Posterior cingulate gyrus (tissue), 11 donors: ENCODE data around the gene NUDT3.
"Not testable (repeated sequence)": the region's sequence is repeated elsewhere in the genome, so short reads cannot be mapped to it uniquely, and the experiment has no call there.

ENCODE experiments used
- DNase-seq, 10 donors: peaks; one replicate each; pipeline versions ENCODE4 v3.0.0 to v3.0.0-alpha.2; 2020 to 2021; ENCODE audit warnings: mixed read lengths in 3 of 10
- intact Hi-C: fragments of 100-400 bp; cut with DNase I; formaldehyde crosslinking; loops from one replicate; pipeline ENCODE4 v1.15.1; 2023

Gene NUDT3

GRCh38 chr6:34396518-34396917 is 4.0 kb upstream of the NUDT3 start:
- DNase-seq, result no peak
- intact Hi-C loops, result loop anchor here (10.0 kb wide), 1 partner anchor 112 kb away; no protein-coding TSS in a partner anchor

DNA sequence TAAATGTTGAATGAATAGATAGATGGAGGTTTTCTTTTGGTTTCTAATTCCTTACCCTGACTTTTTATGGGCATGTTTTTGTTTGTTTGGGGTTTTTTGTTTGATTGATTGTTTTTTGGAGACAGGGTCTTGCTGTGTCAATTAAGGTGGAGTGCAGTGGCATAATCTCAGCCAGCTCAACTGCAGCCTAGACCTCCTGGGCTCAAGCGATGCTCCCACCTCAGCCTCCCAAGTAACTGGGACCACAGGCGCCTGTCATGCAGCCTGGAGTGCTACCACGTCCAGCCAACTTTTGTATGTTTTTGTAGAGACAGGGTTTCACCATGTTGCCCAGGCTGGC is 1.5 kb upstream of the NUDT3 start:
- intact Hi-C loops, result loop anchor here (5.0 to 10.0 kb wide), 2 partner anchors 77 to 109 kb away; no protein-coding TSS in a partner anchor
- DNase-seq, result no peak

DNA sequence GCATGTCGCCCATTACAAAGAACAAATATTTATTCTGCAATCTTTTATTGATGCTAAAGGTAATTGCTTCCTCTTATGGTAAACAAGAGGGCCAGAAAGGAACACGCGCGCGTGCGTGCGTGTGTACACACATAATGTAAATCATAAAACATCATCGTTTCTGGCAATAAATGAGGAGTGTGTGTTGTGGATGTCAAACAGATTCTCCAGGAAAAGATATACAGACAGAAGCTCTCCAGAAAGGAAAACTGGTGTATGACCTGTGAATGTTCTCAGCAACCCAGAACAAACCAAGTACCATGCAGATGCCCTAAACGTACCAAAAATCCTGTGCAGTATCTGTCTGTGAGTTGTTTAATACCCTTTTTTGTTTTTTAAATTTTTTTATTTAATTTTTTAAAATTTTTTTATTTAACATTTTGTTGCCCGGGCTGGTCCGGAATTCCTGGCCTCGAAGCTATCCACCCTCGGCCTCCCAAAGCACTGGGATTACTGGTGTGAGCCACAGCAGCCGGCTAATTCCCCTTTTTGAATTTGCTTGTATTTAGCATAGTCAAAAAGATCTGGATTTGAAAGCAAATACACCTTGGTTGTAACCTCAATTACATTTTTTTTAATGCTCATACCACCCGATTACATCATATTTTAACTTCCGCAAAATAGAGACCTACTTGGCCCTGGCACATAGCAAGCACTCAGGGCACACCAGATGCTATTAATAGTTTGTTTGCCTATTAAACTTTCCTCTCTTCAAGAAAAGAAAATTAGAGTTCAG is 909 bp upstream of the NUDT3 start:
- no peak for DNase-seq
- intact Hi-C loops, result loop anchor here (5.0 to 10.0 kb wide), 2 partner anchors 76 to 109 kb away; no protein-coding TSS in a partner anchor

DNA sequence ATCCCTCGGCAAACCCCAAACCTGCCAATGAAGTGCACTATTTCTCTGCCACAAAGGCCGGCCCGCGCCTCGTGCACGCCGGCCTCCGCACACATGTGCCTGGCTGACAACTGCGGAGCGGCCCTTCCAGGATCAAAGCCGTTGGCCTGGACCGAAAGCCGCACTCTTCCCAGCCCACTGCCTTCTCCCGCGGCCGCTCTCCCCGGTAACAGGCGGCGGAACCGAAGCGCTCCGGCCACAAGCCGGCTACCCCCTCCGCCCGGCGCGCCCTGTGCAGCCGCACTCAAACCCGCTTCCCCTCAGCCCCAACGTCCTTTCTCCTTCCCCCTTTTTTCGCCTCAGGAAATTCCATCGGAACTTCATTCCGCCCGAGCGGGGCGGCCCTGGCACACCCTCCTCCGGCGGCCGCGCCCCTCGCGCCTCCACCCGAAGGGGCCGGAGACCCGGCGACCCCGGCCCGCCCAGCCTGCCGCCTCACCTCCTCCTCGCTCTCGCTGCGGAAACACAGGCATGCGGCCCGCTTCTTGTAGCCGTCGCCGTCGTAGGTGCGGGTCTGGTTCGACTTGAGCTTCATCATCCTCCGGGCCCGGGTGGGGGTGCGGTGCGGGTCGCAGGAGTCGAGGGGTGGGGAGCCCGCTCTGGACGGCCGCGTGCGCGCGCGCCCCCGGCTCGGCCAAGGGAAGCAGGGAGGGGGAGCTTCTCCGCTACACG is 528 bp downstream of the NUDT3 start:
- DNase-seq, result peak; percentile 27 to 94 (median 52)
- intact Hi-C loops, result loop anchor here (1.0 to 10.0 kb wide), 4 partner anchors 23 to 143 kb away; partner anchors contain the start of gene SMIM29

DNA sequence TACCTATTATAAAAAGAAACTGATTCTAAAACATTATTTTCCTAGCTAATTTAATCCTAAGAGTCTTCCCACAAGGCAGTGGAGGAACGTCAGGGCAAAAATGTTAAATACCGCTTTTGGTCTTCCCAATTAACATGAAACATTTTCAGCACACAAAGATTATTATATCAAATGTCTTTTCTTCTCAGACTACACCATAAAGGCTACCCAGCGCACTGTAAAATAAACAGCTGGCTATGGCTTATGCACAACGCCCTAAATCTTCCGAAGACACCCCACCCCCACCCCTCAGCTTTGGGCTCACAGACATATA is 1.0 kb downstream of the NUDT3 start:
- no peak for DNase-seq
- intact Hi-C loops, result loop anchor here (5.0 to 10.0 kb wide), 2 partner anchors 74 to 107 kb away; no protein-coding TSS in a partner anchor

DNA sequence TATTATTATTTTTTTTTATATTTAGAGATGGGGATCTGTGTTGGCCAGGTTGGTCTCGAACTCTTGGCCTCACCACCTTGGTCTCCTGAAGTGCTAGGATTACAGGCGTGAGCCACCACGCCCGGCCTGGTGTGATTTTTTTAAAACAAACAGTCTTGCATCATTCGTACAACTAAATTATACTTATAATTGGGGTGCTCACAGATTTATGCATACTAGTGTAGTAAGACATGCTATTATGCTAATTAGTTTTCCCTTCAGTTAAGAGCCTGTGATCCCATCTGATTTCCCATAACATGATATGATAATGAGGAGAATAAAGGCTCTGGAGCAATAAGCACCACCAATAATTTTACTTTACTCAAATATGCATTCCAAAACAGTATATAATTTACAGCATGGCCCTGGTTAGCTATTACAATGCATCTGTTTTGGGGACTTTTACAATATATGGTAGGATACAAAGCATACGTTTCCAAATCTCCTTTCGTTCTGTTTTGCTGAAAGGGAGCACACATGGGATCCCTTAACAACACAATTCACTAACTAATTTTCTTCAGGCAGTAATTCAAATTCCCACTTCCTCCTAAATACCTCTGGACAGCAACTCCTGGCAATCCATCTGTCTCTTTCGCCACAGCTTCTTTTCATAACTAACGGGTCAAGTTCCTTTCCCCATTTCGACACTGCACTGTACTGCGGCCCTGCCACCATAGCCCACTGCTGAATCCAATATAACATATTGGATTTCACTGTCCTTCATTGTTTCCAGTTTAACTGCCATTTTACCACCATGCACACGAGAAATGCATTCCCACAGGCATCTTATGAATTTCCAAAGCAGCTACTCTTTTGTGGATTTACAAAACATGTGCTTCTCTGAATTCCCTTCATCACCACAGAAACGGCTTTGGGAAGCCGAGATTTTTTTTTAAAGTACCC is 1.7 kb downstream of the NUDT3 start:
- intact Hi-C loops, result loop anchor here (5.0 to 10.0 kb wide), 2 partner anchors 74 to 106 kb away; no protein-coding TSS in a partner anchor
- no peak for DNase-seq

DNA sequence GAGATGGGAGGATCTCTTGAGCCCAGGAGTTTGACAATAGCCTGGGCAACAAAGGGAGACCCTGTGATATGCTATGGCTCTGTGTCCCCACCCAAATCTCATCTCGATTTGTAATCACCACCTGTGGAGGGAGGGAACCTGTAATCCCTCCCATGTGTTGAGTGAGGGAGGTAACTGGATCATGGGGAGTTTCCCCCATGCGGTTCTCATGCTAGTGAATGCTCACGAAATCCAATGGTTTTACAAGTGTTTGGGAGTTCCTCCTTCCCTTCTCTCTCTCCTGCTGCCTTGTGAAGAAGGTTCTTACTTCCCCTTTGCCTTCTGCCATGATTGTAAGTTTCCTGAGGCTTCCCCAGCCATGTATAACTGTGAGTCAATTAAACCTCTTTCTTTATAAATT is 3.4 kb downstream of the NUDT3 start:
- no peak for DNase-seq
- intact Hi-C loops, result no loop called here

DNA sequence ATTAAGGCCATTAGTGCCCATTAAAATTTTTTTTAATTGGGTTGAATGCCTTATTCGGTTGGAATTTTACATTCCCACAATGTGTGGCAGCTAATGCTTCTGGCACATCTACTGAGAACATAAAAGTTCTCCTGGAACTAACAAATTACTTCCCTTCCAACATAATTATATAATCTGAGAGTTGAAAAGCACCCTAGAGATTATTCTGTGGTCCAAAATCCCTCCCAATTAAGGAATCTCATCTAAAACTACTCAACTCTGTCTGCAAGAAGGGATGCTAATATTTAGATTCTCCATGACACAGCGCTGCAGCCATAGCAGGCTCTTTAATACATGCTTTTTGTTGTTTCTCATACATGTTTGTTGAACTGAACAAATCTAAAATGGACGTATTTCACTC is 4.0 kb downstream of the NUDT3 start:
- no peak for DNase-seq
- intact Hi-C loops, result no loop called here

- no peak for DNase-seq
- intact Hi-C loops, result no loop called here
Observed at GRCh38 chr6:34386316-34387137, 5.9 kb downstream of the NUDT3 start.

- no peak for DNase-seq
- intact Hi-C loops, result no loop called here
Observed at GRCh38 chr6:34385793-34386195, 6.7 kb downstream of the NUDT3 start.

GRCh38 chr6:34384321-34385153 is 7.9 kb downstream of the NUDT3 start:
- DNase-seq, result no peak
- intact Hi-C loops, result no loop called here

DNA sequence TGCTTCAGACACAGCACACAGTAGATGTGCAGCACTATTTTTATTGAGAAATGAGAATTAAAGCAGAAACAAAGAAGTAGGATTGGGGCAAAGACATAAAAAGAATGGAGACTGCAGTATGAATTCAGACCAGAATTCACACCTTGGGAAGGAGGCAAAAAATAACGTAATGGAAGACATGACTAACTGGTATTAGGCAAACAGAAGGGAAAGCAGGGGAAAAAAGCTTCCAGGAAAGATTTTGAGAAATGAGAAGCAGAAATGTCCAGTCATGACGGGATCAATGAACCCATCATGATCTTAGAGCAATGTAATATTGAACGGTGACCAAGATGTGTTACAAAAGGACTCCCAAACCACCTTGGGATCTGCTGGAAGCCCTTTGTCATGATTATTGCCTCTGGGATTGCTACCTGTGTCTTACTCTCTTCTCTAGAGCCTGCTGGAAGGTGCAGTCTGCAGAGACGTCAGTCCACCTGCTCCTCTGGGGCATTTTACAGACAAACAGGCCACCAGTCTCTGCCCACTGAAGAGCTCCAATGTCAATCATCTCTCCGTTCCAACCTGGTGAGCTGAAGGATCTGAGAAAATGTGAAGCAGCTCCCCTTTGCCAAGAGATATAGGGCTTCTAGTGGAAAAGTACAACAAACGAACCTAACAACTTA is 8.7 kb downstream of the NUDT3 start:
- no peak for DNase-seq
- intact Hi-C loops, result no loop called here

- intact Hi-C loops, result no loop called here
- peak in 1 of 10 donors; percentile 86 for DNase-seq
Observed at GRCh38 chr6:34383161-34383631, 9.3 kb downstream of the NUDT3 start.

DNA sequence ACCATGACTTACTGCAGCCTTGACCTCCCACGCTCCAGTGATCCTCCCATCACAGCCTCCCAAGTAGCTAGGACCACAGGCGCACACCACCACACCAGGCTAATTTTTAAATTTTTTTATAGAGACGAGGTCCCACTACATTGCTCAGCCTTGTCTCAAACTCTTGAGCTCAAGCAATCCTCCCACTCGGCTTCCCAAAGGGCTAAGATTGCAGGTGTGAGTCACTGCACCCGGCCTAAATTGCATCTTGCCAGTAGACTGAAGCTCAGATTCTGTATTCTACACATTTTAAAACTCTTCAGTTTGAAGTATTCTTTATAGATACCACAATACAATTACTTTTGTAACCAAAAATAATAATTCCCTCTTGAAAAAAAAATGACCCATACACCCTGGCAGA is 11.4 kb downstream of the NUDT3 start:
- DNase-seq, result peak in 1 of 10 donors; percentile 24
- intact Hi-C loops, result no loop called here

DNA sequence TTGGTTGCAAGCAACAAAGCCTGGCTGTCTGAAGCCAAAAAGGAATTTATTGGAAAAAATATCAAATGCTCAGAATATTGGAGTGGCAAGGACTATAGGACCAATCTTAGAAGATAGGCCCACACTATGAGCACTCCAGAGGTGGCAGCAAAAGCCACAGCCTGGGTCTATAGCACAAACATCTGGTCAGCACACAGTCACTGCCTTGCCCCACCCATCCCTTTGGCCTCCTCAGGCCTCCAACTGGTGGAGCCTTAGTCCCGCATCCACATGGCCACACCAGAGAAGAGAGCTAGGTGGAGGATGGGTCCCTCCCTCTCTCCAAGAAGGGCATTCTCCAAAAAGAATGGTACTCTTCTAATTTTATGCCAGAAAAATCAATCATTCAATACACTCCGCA is 14.0 kb downstream of the NUDT3 start:
- DNase-seq, result no peak
- intact Hi-C loops, result loop anchor here (10.0 kb wide), 1 partner anchor 64 kb away; no protein-coding TSS in a partner anchor

- intact Hi-C loops, result loop anchor here (10.0 kb wide), 1 partner anchor 63 kb away; no protein-coding TSS in a partner anchor
- no peak for DNase-seq
Observed at GRCh38 chr6:34377984-34378383, 14.5 kb downstream of the NUDT3 start.

GRCh38 chr6:34377571-34377970 is 14.9 kb downstream of the NUDT3 start:
- DNase-seq, result not testable (repeated sequence)

GRCh38 chr6:34375833-34376232 is 16.6 kb downstream of the NUDT3 start:
- no peak for DNase-seq
- intact Hi-C loops, result loop anchor here (10.0 kb wide), 1 partner anchor 61 kb away; no protein-coding TSS in a partner anchor

More at GRCh38 chr6:34377571-34377970, 14.9 kb downstream of the NUDT3 start:
- intact Hi-C loops, result loop anchor here (10.0 kb wide), 1 partner anchor 63 kb away; no protein-coding TSS in a partner anchor
